ENCODE measurements around the gene NPPA.

The NPPA gene

GRCh38 chr1:11879311-11880180, 32.0 kb upstream of the NPPA start:
- peaks cover 4% of the 10 kb centered on the region for H3K27me3 ChIP-seq (ENCODE audit: insufficient read depth, poor library complexity, severe bottlenecking)
- no peaks in the 10 kb centered on the region for H3K4me1 ChIP-seq (ENCODE audit: insufficient read depth, poor library complexity, severe bottlenecking)
- no peak overlapping the region for H3K4me3 ChIP-seq (ENCODE audit: severe bottlenecking)
- DNase-seq (ENCODE audit: low spot score) (no peak), ATAC-seq (ENCODE audit: low read depth) (no peak)
- H3K27ac ChIP-seq (ENCODE audit: poor library complexity, severe bottlenecking), result no peak overlapping the region
- TF ChIP-seq CTCF (IDR thresholded peaks at IDR 0.05; ENCODE audit: poor library complexity, severe bottlenecking), result no peak
- H3K9me3 ChIP-seq (ENCODE audit: severe bottlenecking), result no peaks in the 10 kb centered on the region
- H3K36me3 ChIP-seq (ENCODE audit: low read depth), result no peaks in the 10 kb centered on the region

GRCh38 chr1:11878891-11879190, 31.3 kb upstream of the NPPA start:
- Histone ChIP-seq H3K4me3 (ENCODE audit: severe bottlenecking) (no peak overlapping the region), H3K9me3 (ENCODE audit: severe bottlenecking) (no peaks in the 10 kb centered on the region), H3K36me3 (ENCODE audit: low read depth) (no peaks in the 10 kb centered on the region), H3K4me1 (ENCODE audit: insufficient read depth, poor library complexity, severe bottlenecking) (no peaks in the 10 kb centered on the region), H3K27me3 (ENCODE audit: insufficient read depth, poor library complexity, severe bottlenecking) (peaks cover 4% of the 10 kb centered on the region), H3K27ac (ENCODE audit: poor library complexity, severe bottlenecking) (no peak overlapping the region)
- DNase-seq (ENCODE audit: low spot score) (no peak), ATAC-seq (ENCODE audit: low read depth) (no peak)
- TF ChIP-seq CTCF (IDR thresholded peaks at IDR 0.05; ENCODE audit: poor library complexity, severe bottlenecking), result no peak

- TF ChIP-seq CTCF (IDR thresholded peaks at IDR 0.05; ENCODE audit: poor library complexity, severe bottlenecking), result no peak
- Histone ChIP-seq H3K36me3 (ENCODE audit: low read depth) (no peaks in the 10 kb centered on the region), H3K27ac (ENCODE audit: poor library complexity, severe bottlenecking) (no peak overlapping the region), H3K4me1 (ENCODE audit: insufficient read depth, poor library complexity, severe bottlenecking) (no peaks in the 10 kb centered on the region), H3K9me3 (ENCODE audit: severe bottlenecking) (no peaks in the 10 kb centered on the region), H3K4me3 (ENCODE audit: severe bottlenecking) (no peak overlapping the region), H3K27me3 (ENCODE audit: insufficient read depth, poor library complexity, severe bottlenecking) (peaks cover 4% of the 10 kb centered on the region)
- ATAC-seq (ENCODE audit: low read depth), result no peak
- no peak for DNase-seq (ENCODE audit: low spot score)
These were observed 30.7 kb upstream of the NPPA start for GRCh38 chr1:11878081-11878890.

- TF ChIP-seq CTCF (IDR thresholded peaks at IDR 0.05; ENCODE audit: poor library complexity, severe bottlenecking), result no peak
- H3K4me3 ChIP-seq (ENCODE audit: severe bottlenecking), result no peak overlapping the region
- peaks cover 4% of the 10 kb centered on the region for H3K27me3 ChIP-seq (ENCODE audit: insufficient read depth, poor library complexity, severe bottlenecking)
- H3K36me3 ChIP-seq (ENCODE audit: low read depth), result no peaks in the 10 kb centered on the region
- no peak for DNase-seq (ENCODE audit: low spot score)
- no peaks in the 10 kb centered on the region for H3K9me3 ChIP-seq (ENCODE audit: severe bottlenecking)
- no peaks in the 10 kb centered on the region for H3K4me1 ChIP-seq (ENCODE audit: insufficient read depth, poor library complexity, severe bottlenecking)
- no peak for ATAC-seq (ENCODE audit: low read depth)
- H3K27ac ChIP-seq (ENCODE audit: poor library complexity, severe bottlenecking), result no peak overlapping the region
These were observed 29.5 kb upstream of the NPPA start for GRCh38 chr1:11877074-11877473.
